Mucosa of rectum (tissue), 2 donors: Measurements from ENCODE around the gene STAB1.

Source experiments
- H3K27ac ChIP-seq, 2 donors: one replicate each; pipeline ENCODE4 v1.7.0; 2013; ENCODE audit warnings: inconsistent platforms in 2 of 2, low read depth in 2 of 2, low read length in 2 of 2
- H3K27me3 ChIP-seq, 2 donors: one replicate each; pipeline ENCODE4 v1.7.0; 2013; ENCODE audit warnings: low read length in 2 of 2; ENCODE audit not compliant: control insufficient read depth in 2 of 2, insufficient read depth in 2 of 2
- H3K36me3 ChIP-seq, 2 donors: one replicate each; pipeline ENCODE4 v1.7.0; 2013; ENCODE audit warnings: low read length in 2 of 2; ENCODE audit not compliant: control insufficient read depth in 2 of 2, insufficient read depth in 2 of 2
- H3K4me1 ChIP-seq, 2 donors: one replicate each; pipeline ENCODE4 v1.7.0; 2013; ENCODE audit warnings: low read length in 2 of 2, mild to moderate bottlenecking in 1 of 2; ENCODE audit not compliant: control insufficient read depth in 2 of 2, insufficient read depth in 2 of 2
- H3K4me3 ChIP-seq, 2 donors: one replicate each; pipeline ENCODE4 v1.7.0; 2013; ENCODE audit warnings: low read length in 2 of 2
- H3K9ac ChIP-seq, 2 donors: one replicate each; pipeline ENCODE4 v1.7.0; 2013; ENCODE audit warnings: low read length in 2 of 2, low read depth in 1 of 2, mild to moderate bottlenecking in 1 of 2
- H3K9me3 ChIP-seq, 2 donors: one replicate each; pipeline ENCODE4 v1.7.0; 2013; ENCODE audit warnings: low read length in 2 of 2; ENCODE audit not compliant: control insufficient read depth in 2 of 2
- donor health status: healthy.
- donor health status: Normal muscosa, but diverticular disease.

The STAB1 gene, protein sequence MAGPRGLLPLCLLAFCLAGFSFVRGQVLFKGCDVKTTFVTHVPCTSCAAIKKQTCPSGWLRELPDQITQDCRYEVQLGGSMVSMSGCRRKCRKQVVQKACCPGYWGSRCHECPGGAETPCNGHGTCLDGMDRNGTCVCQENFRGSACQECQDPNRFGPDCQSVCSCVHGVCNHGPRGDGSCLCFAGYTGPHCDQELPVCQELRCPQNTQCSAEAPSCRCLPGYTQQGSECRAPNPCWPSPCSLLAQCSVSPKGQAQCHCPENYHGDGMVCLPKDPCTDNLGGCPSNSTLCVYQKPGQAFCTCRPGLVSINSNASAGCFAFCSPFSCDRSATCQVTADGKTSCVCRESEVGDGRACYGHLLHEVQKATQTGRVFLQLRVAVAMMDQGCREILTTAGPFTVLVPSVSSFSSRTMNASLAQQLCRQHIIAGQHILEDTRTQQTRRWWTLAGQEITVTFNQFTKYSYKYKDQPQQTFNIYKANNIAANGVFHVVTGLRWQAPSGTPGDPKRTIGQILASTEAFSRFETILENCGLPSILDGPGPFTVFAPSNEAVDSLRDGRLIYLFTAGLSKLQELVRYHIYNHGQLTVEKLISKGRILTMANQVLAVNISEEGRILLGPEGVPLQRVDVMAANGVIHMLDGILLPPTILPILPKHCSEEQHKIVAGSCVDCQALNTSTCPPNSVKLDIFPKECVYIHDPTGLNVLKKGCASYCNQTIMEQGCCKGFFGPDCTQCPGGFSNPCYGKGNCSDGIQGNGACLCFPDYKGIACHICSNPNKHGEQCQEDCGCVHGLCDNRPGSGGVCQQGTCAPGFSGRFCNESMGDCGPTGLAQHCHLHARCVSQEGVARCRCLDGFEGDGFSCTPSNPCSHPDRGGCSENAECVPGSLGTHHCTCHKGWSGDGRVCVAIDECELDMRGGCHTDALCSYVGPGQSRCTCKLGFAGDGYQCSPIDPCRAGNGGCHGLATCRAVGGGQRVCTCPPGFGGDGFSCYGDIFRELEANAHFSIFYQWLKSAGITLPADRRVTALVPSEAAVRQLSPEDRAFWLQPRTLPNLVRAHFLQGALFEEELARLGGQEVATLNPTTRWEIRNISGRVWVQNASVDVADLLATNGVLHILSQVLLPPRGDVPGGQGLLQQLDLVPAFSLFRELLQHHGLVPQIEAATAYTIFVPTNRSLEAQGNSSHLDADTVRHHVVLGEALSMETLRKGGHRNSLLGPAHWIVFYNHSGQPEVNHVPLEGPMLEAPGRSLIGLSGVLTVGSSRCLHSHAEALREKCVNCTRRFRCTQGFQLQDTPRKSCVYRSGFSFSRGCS (N-terminal part only)

GRCh38 chr3:52494886-52495495 is at the start of gene STAB1:
Gene STAB1 (plus strand): TSS chr3:52495338. CDS start chr3:52495414, 76 bp downstream.
- Histone ChIP-seq H3K9me3 (no peaks in the 10 kb centered on the region), H3K27ac (peak within 1 kb of the TSS; percentile 55 to 63), H3K4me1 (peaks cover 0 to 2% of the 10 kb centered on the region in 2 donors), H3K9ac (peak within 1 kb of the TSS in 1 of 2 donors; percentile 27), H3K27me3 (no peaks in the 10 kb centered on the region), H3K36me3 (peaks cover 25 to 33% of the 10 kb centered on the region in 2 donors), H3K4me3 (peak within 1 kb of the TSS; percentile 20 to 43)

GRCh38 chr3:52446042-52446441 is 49.1 kb upstream of the STAB1 start:
- Histone ChIP-seq H3K4me3 (no peak overlapping the region), H3K4me1 (peaks cover 2 to 4% of the 10 kb centered on the region in 2 donors), H3K27ac (no peak overlapping the region), H3K36me3 (no peaks in the 10 kb centered on the region), H3K27me3 (no peaks in the 10 kb centered on the region), H3K9ac (no peak overlapping the region), H3K9me3 (no peaks in the 10 kb centered on the region)

DNA sequence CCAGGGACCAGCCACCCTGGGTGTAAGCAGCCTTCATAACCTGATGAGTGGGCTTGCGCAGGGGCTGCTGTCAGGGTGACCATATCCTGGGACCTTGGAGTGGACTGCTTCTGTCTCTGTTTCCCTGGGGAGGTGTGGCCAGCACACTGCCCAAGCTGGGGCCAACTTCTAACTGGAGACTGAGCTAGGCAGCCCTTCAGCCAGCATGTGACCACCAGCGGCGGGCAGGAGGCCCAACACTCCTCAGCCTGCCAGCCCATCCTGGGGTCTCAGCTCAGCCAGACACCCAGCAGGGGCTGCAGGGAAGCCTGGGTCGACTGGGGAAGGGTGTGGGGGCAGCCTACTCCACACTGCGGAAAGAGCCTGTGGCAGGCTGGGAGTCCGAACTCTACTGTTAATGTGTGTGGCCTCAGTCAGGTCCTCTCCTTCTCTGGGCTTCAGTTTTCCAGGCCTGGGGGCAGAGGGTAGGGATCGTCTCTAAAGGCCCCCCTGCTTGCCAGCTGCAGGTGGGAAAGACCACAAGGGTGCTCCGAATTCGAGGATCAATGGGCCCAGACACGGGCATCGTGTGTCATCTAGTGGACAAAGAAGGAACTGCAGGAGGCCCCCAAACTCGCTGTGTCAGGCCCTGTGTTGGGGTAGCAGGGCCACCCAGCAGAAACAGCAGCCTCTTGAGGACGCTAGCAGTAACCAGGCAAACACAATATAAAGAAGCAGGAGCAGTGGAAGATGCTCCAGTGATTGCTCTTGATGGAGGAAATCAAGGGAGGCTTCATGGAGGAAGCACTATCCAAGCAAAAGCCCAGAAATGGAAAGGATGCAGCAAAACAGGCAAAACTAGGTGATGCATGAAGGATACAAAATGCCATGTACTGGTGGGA is 48.3 kb upstream of the STAB1 start:
- Histone ChIP-seq H3K36me3 (no peaks in the 10 kb centered on the region), H3K9me3 (no peaks in the 10 kb centered on the region), H3K27me3 (no peaks in the 10 kb centered on the region), H3K4me3 (no peak overlapping the region), H3K4me1 (peaks cover 2 to 4% of the 10 kb centered on the region in 2 donors), H3K27ac (no peak overlapping the region), H3K9ac (no peak overlapping the region)

DNA sequence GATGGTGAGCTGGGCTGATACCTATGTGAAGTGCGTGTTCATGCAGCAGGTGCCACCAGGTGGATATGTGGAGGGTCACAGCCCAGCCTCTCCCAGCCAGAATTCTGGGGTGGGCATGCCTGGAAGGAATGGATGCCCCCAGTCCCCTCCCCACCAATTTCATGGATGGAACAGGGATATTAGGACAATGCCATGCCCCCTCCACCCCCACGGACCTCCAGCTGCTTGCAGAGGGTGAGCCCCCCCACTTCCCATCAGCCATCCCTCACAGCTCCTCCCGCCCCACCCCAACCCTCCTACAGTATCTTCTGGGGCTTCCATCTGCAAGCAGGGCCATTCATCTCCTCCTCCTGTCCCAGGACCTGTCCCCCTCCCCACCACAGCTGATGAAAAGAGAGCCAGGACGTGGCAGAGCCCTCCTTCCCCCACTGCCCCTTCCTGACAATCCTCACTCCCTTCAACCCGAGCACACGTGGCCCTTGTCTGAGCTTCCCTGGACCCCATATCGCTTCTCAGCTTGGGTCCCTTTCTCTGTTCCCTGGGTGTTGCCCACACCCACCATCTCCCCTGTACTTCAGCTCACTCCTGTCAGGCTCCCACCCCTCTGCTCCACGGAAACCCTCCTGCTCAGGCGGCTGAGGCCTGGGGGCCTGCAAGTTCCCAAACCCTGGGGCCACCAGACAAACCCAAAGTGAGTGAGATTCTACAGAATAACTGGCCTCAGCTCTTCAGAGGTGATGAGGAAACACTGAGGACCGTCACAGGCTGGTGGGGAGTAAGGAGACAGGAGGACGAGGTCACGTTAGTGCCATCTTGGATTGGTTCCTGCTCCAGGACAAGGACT is 47.4 kb upstream of the STAB1 start:
- Histone ChIP-seq H3K9me3 (no peaks in the 10 kb centered on the region), H3K27me3 (no peaks in the 10 kb centered on the region), H3K9ac (no peak overlapping the region), H3K27ac (no peak overlapping the region), H3K4me3 (no peak overlapping the region), H3K4me1 (peaks cover 2 to 4% of the 10 kb centered on the region in 2 donors), H3K36me3 (no peaks in the 10 kb centered on the region)

GRCh38 chr3:52450489-52451236 is 44.5 kb upstream of the STAB1 start:
- Histone ChIP-seq H3K36me3 (no peaks in the 10 kb centered on the region), H3K4me3 (no peak overlapping the region), H3K9ac (no peak overlapping the region), H3K9me3 (no peaks in the 10 kb centered on the region), H3K4me1 (peaks cover 8 to 11% of the 10 kb centered on the region in 2 donors), H3K27me3 (no peaks in the 10 kb centered on the region), H3K27ac (no peak overlapping the region)

- Histone ChIP-seq H3K4me3 (no peak overlapping the region), H3K27me3 (no peaks in the 10 kb centered on the region), H3K27ac (no peak overlapping the region), H3K9me3 (no peaks in the 10 kb centered on the region), H3K9ac (no peak overlapping the region), H3K4me1 (peaks cover 13 to 14% of the 10 kb centered on the region in 2 donors), H3K36me3 (no peaks in the 10 kb centered on the region)
Observed at GRCh38 chr3:52451237-52452083, 43.7 kb upstream of the STAB1 start.

DNA sequence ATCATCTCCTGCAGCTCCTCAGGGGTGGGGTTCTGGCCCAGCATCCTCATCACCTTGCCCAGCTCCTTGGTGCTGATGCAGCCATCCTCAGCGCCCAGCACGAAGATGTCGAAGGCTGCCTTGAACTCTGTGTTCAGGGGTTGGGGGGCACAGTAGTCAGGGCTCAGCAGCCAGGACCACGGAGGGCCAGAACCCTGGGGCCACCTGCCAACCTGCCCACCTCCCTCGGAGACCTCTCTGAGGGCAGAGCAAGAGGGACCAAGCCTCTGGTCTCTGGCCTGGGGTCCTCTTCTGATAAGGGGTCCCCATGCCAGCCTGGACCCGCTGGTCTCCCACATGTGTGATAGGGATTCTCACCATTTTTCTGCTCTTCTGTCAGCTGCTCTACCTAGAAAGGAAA is 43.0 kb upstream of the STAB1 start:
- Histone ChIP-seq H3K27me3 (no peaks in the 10 kb centered on the region), H3K4me1 (peaks cover 18 to 19% of the 10 kb centered on the region in 2 donors), H3K9ac (no peak overlapping the region), H3K27ac (no peak overlapping the region), H3K9me3 (no peaks in the 10 kb centered on the region), H3K4me3 (no peak overlapping the region), H3K36me3 (no peaks in the 10 kb centered on the region)
